IPS DF 4.7 (cell line): ENCODE measurements around the gene FBXO30.

Source experiments
- DNase-seq: peaks from one replicate; pipeline ENCODE4 v3.0.0-alpha.2; 2013; ENCODE audit warnings: low spot score; ENCODE audit errors: extremely low read depth

FBXO30 gene, protein sequence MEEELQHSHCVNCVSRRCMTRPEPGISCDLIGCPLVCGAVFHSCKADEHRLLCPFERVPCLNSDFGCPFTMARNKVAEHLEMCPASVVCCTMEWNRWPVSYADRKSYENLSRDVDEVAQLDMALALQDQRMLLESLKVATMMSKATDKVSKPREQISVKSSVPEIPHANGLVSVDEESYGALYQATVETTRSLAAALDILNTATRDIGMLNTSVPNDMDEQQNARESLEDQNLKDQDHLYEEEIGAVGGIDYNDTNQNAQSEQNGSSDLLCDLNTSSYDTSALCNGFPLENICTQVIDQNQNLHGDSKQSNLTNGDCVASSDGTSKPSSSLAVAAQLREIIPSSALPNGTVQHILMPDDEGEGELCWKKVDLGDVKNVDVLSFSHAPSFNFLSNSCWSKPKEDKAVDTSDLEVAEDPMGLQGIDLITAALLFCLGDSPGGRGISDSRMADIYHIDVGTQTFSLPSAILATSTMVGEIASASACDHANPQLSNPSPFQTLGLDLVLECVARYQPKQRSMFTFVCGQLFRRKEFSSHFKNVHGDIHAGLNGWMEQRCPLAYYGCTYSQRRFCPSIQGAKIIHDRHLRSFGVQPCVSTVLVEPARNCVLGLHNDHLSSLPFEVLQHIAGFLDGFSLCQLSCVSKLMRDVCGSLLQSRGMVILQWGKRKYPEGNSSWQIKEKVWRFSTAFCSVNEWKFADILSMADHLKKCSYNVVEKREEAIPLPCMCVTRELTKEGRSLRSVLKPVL

DNA sequence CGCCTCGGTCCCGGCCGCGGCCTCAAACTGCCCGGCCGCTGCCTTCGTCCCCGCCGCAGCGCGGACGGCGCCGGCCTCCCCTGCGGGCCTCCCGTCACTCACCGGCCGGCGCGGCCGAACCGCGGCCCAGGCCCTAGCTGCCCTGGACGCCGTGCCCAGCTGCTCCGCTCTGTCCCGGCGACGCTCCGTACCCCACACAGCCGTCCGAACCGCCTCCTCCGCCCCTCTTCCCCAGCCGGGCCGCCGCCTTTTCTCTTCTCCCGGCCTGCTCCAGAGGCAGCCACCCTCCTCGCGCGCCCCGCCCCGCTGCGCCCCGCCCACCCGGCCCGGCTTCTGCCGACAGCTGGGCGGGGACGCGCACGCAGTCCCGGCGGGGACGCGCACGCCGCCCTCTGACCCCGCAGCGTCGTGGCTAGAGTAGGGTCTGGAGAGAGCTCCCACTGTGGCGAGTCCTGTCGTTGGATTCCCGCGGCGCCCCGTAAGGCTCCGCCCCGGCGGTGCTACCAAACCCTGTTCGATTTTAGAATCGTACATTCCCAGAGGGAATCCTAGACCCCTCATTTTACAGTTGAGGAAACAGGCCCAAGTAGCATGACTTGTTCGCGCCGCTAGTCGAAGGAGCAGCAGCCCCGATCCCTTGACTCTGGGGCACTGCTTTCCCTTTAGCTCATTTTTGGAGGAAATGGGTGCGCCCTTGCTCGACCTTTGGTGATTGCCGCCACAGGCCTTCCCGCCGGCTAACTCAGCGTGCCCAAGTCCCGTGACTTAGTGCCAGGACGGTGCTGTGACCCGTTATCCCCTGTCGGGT is at the start of gene FBXO30:
FBXO30 (minus strand) TSS at position 295 of the 808 bp plus-strand sequence. CDS start 8,390 bp downstream, outside the sequence.
- no peak for DNase-seq

GRCh38 chr6:145863988-145864616 is 49.5 kb upstream of the FBXO30 start:
- no peak for DNase-seq

GRCh38 chr6:145863366-145863765 is 48.8 kb upstream of the FBXO30 start:
- DNase-seq: no peak

GRCh38 chr6:145860562-145860961 is 46.0 kb upstream of the FBXO30 start:
- DNase-seq: no peak

GRCh38 chr6:145850671-145851070 is 36.1 kb upstream of the FBXO30 start:
- DNase-seq: no peak

GRCh38 chr6:145848541-145848940 is 33.9 kb upstream of the FBXO30 start:
- no peak for DNase-seq

DNA sequence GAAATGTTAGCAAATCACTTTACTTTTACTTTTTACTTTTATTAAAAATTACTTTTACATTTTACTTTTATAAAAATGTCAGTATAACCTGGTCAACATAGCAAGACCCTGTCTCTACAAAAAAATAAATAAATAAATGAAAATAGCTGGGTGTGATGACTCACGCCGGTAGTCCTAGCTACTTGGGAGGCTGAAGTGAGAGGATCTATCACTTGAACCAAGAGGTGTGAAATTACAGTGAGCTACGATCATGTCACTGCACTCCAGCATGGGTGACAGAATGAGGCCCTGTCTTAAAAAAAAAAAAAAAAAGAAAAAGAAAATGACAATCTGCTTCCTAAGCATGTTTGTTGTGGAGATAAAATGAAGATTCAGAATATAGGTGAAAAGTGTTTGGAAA is 31.0 kb upstream of the FBXO30 start:
- no peak for DNase-seq

DNA sequence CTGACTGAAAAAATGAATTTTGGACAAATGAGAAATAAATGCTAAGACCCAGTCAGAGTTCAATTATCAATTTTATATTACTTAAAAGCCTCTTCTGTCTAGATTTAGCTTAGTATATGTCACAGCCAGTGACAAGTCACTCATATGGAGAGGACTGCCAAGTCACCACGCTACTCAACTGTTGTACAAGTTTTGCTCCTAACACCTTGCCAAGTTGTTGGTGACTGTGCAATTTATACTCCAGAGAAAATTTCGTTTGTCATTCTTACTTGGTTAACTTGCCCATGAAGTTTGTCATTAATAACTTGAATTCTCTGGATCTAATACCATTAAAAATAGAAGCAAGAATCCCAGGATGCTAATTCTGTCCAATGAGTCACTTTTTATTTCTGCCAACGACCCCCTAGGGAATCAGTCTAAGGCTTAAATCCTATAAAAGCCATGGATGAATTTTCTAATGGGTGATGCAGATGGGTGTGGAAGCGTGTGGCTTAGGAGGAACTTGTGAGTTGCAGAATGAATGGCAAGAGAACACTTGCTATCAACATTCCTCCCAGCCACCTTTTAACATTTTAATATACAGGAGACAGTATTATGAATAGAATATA is 30.4 kb upstream of the FBXO30 start:
- DNase-seq: no peak

DNA sequence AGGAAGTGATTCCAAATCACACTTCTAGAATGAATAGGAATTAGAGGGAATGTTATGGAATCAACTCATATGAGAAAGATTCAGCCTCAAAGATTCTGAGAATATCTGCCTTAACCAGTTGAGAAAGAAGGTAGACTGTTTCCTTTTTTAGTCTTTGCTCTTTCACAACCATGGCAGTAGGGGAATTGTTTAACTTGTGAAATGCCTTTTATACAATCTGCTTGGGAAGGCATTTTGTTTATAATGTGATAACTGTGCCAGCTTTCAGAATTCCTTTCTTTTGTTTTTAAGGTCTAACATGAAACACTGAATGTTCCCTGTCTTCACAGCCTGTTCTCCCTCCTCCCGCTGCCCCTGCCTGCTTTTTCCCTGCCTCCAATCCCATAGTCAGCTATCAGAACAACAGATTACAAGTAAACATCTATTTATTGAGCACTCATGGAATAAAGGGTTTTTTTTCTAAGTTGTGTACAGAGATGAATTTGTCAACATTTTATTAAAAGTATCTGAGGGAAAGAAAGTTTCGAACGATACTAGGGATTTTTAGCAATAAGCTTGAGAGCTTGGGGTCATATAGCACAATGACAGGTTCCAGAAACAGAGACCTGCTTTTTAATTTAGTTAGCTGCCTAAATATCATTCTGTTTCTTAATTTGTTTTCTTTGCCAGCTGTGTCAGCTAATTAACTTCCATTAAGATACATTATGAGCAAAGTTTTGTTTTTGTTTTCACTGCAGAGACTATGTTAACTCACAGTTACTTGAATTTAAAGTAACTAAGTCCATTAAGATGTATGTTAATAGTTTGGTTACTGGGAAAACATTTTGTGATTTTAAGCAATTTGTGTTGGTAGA is 28.3 kb upstream of the FBXO30 start:
- DNase-seq: no peak

DNA sequence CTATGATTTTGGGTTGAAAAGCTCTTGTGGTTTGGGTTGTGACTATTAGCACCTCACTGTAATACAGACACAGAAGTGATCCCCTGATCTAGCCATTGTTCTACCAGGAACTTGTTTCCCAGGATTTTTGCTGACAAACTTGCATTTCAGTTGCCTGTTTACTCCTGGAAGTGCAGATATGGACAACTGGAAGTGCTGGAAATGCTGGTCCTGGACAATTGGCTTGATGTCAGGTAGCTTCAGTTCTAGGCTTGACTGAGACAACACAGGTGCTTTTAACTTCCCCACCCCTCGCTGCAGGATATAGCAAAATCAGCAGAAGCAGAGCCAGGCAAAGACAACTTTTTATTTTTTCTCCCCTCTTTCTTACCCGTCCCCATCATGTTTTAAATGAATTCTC is 27.1 kb upstream of the FBXO30 start:
- DNase-seq: no peak

GRCh38 chr6:145839653-145840052 is 25.1 kb upstream of the FBXO30 start:
- DNase-seq: no peak

- DNase-seq: no peak
Measured at GRCh38 chr6:145838305-145838704, 23.7 kb upstream of the FBXO30 start.

GRCh38 chr6:145836772-145837171 is 22.2 kb upstream of the FBXO30 start:
- no peak for DNase-seq

- DNase-seq: no peak
Measured at GRCh38 chr6:145836170-145836569, 21.6 kb upstream of the FBXO30 start.

DNA sequence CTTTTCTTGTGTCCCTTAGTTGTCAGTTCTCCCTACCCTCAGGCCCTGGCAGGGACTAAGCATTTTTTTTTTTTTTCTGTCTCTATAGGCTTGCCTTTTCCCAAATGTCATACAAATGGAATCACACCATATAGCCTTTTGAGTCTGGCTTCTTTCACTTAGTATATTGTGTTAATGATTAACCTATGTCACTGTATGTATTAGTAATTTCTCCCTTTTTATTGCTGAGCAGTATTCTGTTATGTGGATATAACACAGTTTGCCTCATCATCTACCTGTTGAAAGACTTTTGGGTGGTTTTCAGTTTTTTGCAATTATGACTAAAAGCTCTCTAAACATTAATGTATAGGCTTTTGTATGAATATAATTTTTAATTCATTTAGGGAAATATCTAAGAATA is 16.0 kb upstream of the FBXO30 start:
- DNase-seq: no peak

DNA sequence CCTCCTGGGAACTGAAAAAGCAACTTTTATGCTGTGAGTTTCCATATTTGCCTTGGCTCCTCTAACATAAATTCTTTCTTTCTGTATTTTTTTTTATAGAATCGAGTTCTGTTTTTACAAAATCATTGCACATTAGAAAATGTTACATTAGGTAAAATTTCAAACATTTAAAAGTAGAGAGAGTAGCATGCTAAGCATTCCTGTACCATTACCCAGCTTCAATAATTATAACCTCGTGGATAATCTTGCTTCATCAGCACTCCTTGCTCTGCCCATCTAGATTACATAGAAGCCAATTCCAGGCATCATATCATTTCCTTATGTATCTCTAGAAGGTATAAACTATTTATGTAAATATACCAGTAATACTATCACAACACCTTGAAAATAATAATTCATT is 15.4 kb upstream of the FBXO30 start:
- DNase-seq: no peak

DNA sequence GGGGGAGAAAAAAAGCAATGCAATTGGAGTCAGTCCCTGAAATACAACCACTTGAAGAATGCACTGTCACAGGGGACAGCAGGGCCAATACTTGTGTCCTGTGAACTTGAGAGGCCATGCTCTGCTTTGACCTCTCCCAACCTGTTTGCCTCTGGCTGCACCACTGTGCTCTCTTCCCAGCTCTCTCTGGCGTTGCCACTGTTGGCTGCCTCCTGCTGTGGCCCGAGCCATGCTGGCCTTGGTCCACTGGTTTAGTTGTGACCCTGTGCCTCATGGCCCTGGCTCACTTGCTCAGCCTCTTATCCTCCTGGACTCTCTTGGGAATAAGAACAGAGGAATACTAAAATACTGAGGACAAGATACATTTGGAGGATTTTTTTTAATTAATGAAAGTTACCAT is 14.5 kb upstream of the FBXO30 start:
- no peak for DNase-seq

DNA sequence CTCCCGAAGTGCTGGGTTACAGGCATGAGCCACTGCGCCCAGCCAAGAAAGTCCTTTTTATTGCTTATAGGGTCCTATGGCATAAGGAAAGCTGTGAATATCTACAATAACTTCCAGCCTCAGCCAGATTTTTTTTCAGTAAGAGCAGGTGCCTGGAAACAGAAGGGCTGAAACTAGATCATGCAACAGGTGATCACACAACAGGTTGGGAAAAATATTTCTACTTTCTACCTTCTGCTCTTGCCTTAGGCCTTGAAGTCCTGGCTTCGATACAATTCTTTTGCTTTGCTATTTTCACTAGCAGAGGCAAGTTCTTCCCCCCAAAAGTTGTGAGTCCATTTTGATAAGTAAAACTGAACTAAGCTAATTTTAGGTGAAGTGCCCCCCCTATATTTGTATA is 9.7 kb upstream of the FBXO30 start:
- no peak for DNase-seq

- DNase-seq: no peak
Measured at GRCh38 chr6:145823328-145823944, 8.8 kb upstream of the FBXO30 start.

DNA sequence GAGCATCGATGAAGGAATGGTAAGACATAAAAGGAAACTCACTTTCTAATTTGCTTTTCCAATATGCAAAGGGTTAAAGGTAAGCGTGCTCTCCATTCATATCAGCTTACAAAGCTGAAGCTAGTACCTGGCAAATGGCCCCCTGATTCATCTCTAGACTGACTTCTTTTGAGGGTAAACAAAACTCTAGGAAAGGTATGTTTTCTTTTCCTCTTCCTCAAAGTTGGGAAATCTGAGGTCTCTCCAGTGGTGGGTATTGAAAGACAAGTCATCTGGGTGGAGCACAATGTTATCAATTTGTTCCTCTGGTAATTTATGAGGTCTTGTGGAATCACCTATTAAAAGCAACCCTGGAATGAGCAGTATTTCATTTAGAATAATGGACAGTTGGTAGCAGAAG is 7.9 kb upstream of the FBXO30 start:
- no peak for DNase-seq
